T-helper 1 cell treated with Interleukin-12 subunit alpha and Interleukin-12 subunit beta and Interleukin-4 antibody, amounts not matched to agents 30 μg/mL and 1 μg/mL, for 36 hours (primary cell): ENCODE results near the gene REPS2.

Experiments used
- H3K27ac Mint-ChIP-seq: one replicate; pipeline ENCODE4 v1.8.0; 2021; ENCODE audit warnings: mild to moderate bottlenecking, mixed read lengths
- H3K27me3 Mint-ChIP-seq: one replicate; pipeline ENCODE4 v1.8.0; 2021; ENCODE audit warnings: low read depth, mixed read lengths
- H3K36me3 Mint-ChIP-seq: one replicate; pipeline ENCODE4 v1.8.0; 2021; ENCODE audit warnings: low read depth, mixed read lengths
- H3K4me1 Mint-ChIP-seq: one replicate; pipeline ENCODE4 v1.8.0; 2021; ENCODE audit warnings: low read depth, mixed read lengths
- H3K4me3 Mint-ChIP-seq: one replicate; pipeline ENCODE4 v1.8.0; 2021; ENCODE audit warnings: mild to moderate bottlenecking, moderate library complexity, mixed read lengths
- H3K9me3 Mint-ChIP-seq: one replicate; pipeline ENCODE4 v1.8.0; 2021; ENCODE audit warnings: mixed read lengths

The REPS2 gene

GRCh38 chrX:17185431-17185830 is 239.0 kb downstream of the REPS2 start:
- Mint-ChIP-seq H3K27ac (no peak overlapping the region), H3K4me3 (no peak overlapping the region)

GRCh38 chrX:17187136-17187756 is 240.8 kb downstream of the REPS2 start:
- peaks cover 7% of the 10 kb centered on the region for H3K9me3 Mint-ChIP-seq
- no peak overlapping the region for H3K4me3 Mint-ChIP-seq
- H3K27ac Mint-ChIP-seq: no peak overlapping the region
- no peaks in the 10 kb centered on the region for H3K36me3 Mint-ChIP-seq
- H3K27me3 Mint-ChIP-seq: no peaks in the 10 kb centered on the region
- no peaks in the 10 kb centered on the region for H3K4me1 Mint-ChIP-seq

More at GRCh38 chrX:17185431-17185830, 239.0 kb downstream of the REPS2 start:
- Mint-ChIP-seq H3K27me3 (no peaks in the 10 kb centered on the region), H3K9me3 (peaks cover 7% of the 10 kb centered on the region), H3K4me1 (no peaks in the 10 kb centered on the region), H3K36me3 (no peaks in the 10 kb centered on the region)

GRCh38 chrX:17192106-17192505 is 245.6 kb downstream of the REPS2 start:
- no peaks in the 10 kb centered on the region for H3K27me3 Mint-ChIP-seq
- no peaks in the 10 kb centered on the region for H3K4me1 Mint-ChIP-seq
- H3K9me3 Mint-ChIP-seq: peaks cover 7% of the 10 kb centered on the region
- no peak overlapping the region for H3K4me3 Mint-ChIP-seq
- H3K27ac Mint-ChIP-seq: no peak overlapping the region
- no peaks in the 10 kb centered on the region for H3K36me3 Mint-ChIP-seq
